Gastrocnemius medialis (tissue), 4 donors: Measurements from ENCODE around the gene KLHL18.

Source experiments
- POLR2A ChIP-seq, 2 donors: fragments of 450-650 bp; IDR thresholded peaks; one replicate each; pipeline ENCODE4 v1.6.1; 2017; ENCODE audit warnings: antibody characterized with exemption in 2 of 2, mild to moderate bottlenecking in 2 of 2, moderate library complexity in 2 of 2
- TF ChIP-seq, protein P1 (sequence below), 5 experiments: fragments of 450-650 bp in 3 of 5; fragments of 200-600 bp in 2 of 5; sonication (generic) in 2 of 5; IDR thresholded peaks in 4 of 5; conservative IDR thresholded peaks in 1 of 5; 1 replicate in 4 of 5; 2 replicates in 1 of 5; pipeline ENCODE4 v1.5.1; 2016 to 2019; ENCODE audit warnings: antibody characterized with exemption in 5 of 5, mild to moderate bottlenecking in 3 of 5, moderate library complexity in 3 of 5

- TF ChIP-seq, protein P1, sequence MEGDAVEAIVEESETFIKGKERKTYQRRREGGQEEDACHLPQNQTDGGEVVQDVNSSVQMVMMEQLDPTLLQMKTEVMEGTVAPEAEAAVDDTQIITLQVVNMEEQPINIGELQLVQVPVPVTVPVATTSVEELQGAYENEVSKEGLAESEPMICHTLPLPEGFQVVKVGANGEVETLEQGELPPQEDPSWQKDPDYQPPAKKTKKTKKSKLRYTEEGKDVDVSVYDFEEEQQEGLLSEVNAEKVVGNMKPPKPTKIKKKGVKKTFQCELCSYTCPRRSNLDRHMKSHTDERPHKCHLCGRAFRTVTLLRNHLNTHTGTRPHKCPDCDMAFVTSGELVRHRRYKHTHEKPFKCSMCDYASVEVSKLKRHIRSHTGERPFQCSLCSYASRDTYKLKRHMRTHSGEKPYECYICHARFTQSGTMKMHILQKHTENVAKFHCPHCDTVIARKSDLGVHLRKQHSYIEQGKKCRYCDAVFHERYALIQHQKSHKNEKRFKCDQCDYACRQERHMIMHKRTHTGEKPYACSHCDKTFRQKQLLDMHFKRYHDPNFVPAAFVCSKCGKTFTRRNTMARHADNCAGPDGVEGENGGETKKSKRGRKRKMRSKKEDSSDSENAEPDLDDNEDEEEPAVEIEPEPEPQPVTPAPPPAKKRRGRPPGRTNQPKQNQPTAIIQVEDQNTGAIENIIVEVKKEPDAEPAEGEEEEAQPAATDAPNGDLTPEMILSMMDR (IDR thresholded peaks at IDR 0.05 in 4 of 5, conservative IDR thresholded peaks at IDR 0.05 in 1 of 5) = no peak
- TF ChIP-seq POLR2A (IDR thresholded peaks at IDR 0.05) = no peak
These were observed 64.6 kb downstream of the KLHL18 start for GRCh38 chr3:47347217-47347801.
